Measurements from ENCODE around the gene KHDC3L.
"Not testable (repeated sequence)": the region's sequence is repeated elsewhere in the genome, so short reads cannot be mapped to it uniquely, and the experiment has no call there.

Gene KHDC3L

DNA sequence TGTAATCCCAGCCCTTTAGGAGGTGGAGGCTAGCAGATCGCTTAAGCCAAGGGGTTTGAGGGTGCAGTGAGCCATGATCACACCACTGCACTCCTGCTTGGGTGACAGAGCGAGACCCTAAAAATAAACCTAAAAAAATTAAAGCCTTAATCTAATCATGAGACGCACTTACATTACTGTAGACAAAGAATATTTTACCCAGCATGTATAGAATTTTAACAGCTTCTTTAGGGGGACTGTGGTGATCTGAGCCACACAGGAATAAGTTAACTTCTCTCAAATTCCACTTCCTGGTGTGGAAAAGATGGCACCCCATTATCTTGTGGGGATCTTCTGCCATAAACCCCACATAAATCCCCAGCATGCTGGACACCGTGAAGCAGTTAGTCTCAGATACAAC is 9.5 kb downstream of the KHDC3L start:
- no peak for DNase-seq

DNA sequence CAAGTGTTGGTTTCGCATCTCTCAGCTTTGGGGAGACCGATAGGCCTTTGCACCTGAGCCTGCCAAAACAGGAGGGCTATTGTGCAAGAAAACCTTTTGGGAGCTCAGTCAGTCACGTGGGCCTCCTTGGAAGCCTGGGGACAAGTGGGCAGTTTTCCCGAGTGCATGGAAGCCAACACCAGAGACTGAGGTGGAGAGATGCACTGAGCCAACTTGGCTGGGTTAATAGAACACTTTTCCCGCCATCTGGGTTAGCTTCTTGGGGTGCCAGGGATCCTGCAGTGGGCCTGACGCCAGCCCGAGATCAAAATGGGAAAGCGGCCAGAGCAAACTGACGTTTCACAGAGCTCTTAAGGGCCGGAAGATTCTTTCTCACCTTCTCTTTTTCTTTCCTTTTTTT is 10.1 kb downstream of the KHDC3L start:
- no peak for DNase-seq

DNA sequence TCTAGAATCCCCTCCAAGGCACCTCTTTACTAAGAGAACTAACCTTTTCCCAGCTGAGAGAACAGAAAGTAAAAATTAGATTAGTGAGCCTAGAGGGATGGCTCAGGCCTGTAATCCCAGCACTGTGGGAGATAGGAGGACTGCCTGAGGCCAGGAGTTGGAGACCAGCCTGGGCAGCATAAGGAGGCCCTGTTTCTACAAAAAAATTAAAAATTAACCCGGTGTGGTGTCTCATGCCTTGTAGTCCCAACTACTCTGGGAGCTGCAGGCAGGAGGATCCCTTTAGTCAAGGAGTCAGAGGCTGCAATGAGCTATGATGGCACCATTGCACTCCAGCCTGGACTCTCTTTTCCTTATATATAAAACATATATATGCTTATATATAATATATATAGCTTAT is 12.8 kb downstream of the KHDC3L start:
- DNase-seq = no peak

DNA sequence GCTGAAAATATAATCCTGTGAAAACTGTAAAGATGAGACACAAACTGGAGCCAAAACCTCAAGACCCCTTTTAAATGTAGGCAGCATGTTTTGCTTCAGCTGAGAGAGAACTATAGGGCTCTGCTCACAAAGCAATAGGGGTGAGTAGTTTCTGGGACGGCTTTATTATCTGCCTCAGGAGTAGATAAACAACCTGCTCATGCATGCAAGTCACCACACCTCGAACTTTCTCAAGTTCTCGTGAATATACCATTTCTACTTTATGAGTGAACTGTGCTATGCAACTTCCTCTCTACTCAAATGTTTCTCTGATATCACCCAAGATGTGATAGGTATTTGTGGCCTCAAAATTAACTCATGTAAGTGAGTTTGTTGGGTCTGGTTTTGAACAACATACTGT is 14.8 kb downstream of the KHDC3L start:
- no peak for DNase-seq

DNA sequence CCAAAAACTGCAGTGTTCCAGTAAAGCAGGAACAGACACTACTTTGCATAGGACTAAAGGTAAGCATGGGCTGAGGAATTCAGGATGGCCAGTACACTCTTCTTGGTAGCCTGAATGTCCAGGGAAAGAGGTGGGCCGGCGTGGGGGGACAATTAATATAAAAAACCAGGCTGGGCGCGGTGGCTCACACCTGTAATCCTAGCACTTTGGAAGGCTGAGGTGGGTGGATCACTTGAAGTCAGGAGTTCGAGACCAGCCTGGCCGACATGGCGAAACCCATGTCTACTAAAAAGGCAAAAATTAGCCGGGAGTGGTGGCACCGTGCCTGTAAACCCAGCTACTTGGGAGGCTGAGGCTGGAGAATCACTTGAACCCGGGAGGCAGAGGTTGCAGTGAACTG is 19.1 kb downstream of the KHDC3L start:
- not testable (repeated sequence) for DNase-seq

DNA sequence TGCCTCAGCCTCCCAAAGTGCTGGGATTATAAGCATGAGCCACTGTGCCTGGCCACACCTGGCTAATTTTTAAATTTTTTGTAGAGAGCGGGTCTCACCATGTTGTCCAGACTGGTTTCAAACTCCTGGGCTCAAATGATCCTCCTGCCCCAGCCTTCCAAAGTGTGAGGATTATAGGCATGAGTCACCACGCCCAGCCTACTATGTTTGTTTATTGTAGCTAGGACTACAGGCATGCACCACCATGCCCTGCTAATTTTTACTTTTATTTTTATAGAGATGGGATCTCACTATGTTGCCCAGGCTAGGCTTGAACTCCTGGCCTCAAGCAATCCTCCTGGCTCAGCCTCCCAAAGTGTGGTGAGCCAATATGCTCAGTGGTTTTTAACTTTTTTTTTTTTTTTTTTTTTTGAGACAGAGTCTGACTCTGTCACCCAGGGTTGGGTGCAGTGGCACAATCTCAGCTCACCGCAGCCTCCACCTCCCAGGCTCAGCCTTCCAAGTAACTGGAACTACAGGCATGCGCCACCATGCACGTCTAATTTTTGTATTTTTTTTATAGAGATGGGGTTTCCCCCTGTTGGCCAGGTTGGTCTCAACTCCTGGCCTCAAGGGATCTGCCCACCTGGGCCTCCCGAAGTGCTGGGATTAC is 20.1 kb downstream of the KHDC3L start:
- DNase-seq = no peak

DNA sequence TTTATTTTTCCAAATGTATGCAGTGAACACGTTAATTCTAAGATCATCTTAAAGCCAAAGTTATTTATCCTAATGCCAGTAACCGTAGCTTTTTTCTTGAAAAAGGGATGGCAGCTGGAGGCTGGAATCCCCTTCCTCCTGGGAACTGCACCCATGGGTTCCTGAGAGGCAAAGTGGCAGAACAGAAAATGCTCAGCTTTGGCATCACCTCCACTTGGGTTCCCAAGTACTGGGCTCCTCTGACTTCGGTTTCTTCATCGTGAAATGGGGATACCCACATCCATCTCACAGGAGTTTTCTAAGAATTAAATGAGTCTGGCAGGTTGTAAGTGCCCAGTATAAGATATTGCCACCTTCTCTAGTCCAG is 26.0 kb downstream of the KHDC3L start:
- DNase-seq = no peak

DNA sequence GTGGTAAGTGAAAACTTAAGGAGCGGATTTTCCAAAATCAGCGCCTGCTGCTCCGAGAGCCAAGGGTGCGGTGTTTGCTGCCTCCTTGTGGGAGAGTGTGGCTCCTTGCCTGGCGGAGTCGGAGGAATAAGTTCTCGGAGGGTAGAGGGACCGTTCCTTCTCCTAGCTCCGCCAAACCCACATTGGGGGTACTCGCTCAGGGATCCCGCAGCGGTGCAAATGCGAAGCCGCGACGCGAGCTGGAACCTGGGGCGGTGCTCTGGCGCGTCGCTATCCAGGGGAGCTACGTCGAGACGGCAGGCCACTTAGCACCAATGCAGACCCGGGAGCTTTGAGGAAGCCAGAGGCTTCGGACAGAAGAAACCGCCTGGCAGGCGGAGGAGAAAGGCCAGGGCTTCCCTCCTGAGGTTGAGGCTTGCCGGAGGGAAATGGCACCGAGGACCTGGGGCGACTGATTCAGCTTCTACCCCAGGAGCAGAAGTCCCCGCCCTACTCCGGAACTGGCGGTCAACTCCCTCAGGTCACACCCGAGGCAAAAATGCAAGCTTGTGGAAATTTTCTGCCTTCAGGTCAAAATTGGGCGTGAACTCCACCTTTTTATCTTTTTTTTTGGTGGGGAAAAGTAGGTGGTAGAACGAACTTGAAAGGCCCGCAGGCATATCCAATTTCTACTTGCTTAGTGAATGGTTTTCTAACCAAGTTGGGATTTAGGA is 26.5 kb downstream of the KHDC3L start:
- DNase-seq = peak; percentile 45

DNA sequence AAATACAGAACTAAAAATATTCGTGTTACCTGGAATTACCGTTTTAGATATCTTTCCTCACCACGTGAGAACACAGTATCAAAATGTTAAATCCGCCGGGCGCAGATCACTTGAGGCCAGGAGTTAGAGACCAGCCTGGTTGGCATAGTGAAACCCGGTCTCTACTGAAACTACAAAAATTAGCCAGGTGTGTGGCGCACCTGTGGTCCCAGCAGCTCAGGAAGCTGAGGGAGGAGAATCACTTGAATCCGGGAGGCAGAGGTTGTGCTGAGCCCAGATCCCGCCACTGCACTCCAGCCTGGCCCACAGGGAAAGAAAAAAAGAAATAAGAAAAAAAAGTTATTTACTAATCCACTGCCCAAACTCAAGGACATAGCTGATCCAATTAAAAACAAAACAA is 27.4 kb downstream of the KHDC3L start:
- no peak for DNase-seq

DNA sequence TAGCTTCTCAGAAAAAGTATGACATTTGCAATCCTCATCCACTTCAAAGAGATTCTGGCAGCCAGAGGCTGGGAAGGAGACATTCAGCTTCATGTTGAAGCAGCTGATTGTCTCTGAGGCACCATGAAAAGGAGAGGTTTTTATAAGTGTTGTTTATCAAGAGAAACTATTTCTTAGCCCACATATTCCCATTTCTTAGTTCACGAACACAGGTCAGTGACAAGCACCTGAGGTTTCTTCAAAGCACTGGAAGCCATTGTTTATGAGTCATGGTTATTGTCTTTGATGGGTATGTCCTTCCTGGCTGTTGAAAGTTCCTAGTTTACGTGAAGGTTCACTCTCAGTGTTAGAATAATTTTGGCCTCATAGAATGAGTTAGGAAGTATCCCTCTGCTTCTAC is 29.2 kb downstream of the KHDC3L start:
- no peak for DNase-seq

DNA sequence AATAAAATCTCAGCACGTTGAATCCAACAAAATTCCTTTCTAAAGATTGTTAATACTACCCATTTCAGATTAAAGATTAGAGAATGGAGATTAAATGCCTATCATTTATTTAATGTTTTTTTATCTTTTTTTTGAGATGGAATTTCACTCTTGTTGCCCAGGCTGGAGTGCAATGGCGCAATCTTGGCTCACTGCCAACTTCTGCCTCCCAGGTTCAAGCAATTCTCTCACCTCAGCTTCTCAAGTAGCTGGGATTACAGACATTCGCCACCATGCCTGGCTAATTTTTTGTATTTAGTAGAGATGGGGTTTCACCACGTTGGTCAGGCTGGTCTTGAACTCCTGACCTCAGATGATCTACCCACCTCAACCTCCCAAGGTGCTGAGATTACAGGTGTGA is 29.7 kb downstream of the KHDC3L start:
- not testable (repeated sequence) for DNase-seq

DNA sequence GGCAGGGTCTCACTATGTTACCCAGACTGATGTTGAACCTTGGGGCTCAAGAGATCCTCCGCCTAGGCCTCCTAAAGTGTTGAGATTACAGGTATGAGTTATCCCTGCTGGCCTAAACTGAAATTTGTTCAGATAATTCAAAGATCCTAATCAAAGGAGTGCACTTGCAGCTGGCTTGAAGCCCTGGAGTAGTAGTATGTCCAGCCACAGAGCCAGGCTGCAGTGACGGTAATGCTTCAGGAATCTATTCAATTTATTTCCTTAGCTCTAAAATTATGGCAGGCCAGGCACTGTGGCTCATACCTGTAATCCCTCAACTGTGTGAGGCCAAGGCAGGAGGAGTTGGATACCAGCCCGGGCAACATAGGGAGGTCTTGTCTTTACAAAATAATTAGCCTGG is 30.8 kb downstream of the KHDC3L start:
- DNase-seq = no peak

DNA sequence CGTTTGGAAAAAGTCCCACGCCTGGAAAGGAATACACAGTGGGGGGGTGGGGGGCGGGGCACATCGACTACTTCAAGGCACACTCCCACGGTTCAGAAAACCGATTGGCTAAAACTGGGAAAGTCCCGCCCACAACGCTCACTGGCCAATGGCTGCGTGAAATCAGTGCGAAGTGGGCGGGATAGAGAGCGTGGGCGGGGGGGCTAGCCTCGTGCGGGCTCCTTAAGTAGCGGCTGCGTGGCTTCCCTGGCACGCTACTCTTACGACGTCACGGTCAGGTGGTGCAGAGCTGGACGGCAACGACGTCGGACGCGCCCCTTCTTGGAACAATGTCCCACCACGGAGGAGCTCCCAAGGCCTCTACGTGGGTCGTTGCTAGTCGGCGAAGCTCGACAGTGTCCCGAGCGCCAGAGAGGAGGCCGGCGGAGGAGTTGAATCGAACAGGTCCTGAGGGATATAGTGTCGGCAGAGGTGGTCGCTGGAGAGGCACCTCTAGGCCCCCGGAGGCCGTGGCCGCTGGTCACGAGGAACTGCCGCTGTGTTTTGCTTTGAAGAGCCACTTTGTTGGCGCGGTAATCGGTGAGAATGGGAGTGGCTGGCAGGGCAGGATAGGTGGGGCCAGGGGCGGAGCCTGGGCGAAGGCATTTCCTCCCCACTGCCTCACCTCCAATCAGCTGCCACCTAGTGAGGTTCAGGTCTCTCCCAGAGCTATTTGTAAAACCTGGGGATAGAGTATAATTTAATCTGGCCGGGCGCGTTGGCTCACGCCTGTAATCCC is 32.3 kb downstream of the KHDC3L start, which contains the start of gene DDX43:
Gene DDX43 (plus strand): TSS at position 252 of the 778 bp plus-strand sequence. CDS start 78 bp downstream, at position 330.
- DNase-seq = peak; percentile 35

DNA sequence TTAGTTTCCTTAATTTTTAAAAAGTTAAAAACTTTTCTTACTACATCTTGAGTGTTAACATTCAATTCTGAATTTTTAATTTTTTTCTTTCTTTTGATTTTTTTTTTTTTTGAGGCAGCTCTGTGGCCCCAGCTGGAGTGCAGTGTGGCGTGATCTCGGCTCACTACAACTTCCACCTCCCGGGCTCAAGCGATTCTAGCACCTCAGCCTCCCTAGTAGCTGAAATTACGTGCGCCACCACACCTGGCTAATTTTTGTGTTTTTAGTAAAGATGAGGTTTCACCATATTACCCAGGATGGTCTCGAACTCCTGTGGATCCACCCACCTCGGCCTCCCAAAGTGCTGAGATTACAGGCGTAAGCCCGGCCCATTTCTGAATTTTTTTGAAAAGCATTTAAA is 33.4 kb downstream of the KHDC3L start:
- no peak for DNase-seq

DNA sequence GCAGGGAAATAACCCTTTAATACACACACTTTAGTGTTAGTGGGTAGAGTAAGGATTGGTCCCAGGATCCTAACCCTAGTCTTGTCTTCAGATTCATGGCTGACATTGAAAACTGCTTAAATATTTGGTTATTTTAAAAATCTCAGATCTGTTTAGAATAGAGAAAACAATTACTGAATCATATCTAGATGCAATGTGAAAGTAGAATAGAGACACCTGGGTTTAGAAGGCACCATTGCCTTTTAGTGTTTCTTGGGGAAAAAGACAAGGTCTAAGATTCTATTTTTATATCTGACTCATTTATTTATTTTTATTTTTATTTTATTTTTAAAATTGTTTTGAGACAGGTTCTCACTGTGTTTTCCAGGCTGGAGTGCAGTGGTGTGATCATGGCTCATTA is 38.2 kb downstream of the KHDC3L start:
- DNase-seq = no peak

DNA sequence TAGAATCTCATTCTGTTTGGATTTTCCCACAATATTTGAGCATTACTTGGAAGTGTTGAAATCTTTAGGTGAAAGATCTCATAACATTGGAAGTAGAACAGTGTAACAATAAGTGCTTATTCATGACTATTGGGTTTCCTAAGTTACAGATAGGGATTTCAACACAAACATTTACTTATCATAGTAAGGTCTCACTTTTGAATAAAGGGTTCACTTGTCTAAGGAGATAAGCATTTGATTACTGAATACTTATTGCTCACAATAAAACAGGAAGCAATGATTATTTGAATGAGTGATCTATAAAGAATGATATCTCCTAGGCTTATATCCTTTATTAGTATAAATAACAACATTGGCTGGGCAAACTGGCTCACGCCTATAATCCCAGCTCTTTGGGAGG is 46.9 kb downstream of the KHDC3L start:
- no peak for DNase-seq

DNA sequence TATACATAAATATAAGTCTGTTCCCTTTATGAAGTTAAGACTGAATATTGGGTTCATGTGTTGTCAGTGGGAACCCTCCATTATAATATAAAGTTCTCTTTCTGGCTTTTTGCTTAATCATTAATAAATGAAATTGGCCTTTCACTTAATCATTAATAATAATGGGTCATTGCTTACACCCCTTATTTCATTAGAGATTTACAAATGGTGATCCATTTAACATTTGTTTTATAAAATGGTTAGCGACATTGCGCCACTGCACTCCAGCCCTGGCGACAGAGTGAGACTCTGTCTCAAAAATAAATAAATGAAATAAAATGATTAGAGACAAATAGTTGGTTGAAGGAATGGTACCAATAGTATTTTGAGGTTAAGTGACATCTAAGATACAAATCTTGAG is 50.6 kb downstream of the KHDC3L start:
- no peak for DNase-seq
